ENCODE measurements around the gene CHST8.

Gene CHST8

GRCh38 chr19:33713194-33713593 lies 91.4 kb downstream of the CHST8 start:
- POLR2A ChIA-PET, result no interaction called here

DNA sequence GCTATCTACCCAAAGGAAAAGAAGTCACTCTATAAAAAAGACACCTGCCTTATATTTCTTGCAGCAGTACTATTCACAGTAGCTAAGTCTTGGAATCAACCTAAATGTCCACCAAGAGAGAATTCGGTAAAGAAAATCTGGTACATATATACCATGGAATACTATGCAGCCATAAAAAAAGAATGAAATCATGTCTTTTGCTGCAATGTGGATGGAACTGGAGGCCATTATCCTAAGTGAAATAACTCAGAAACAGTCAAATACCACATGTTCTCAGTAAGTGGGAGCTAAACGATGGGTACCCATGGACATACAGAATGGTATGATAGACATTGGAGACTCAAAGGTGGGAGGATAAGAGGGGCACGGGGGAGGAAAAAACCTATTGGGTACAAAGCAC lies 92.4 kb downstream of the CHST8 start:
- ChIA-PET CTCF (no interaction called here), POLR2A (no interaction called here)
- no peak for TF ChIP-seq ARNT (IDR thresholded peaks at IDR 0.05)
- TF ChIP-seq, protein P1, sequence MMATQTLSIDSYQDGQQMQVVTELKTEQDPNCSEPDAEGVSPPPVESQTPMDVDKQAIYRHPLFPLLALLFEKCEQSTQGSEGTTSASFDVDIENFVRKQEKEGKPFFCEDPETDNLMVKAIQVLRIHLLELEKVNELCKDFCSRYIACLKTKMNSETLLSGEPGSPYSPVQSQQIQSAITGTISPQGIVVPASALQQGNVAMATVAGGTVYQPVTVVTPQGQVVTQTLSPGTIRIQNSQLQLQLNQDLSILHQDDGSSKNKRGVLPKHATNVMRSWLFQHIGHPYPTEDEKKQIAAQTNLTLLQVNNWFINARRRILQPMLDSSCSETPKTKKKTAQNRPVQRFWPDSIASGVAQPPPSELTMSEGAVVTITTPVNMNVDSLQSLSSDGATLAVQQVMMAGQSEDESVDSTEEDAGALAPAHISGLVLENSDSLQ (IDR thresholded peaks at IDR 0.05), result no peak
- no peak for TF ChIP-seq CTBP1 (IDR thresholded peaks at IDR 0.05; ENCODE audit: borderline replicate concordance)
- TF ChIP-seq FOXA1 (IDR thresholded peaks at IDR 0.05), result no peak
- no peak for TF ChIP-seq TARDBP (IDR thresholded peaks at IDR 0.05)
- TF ChIP-seq HDGF (IDR thresholded peaks at IDR 0.05; ENCODE audit: borderline replicate concordance), result no peak
- no peak for TF ChIP-seq ELF4 (IDR thresholded peaks at IDR 0.05)
- TF ChIP-seq BHLHE40 (IDR thresholded peaks at IDR 0.05; ENCODE audit: borderline replicate concordance), result no peak
- TF ChIP-seq SUZ12 (IDR thresholded peaks at IDR 0.05), result no peak
- TF ChIP-seq ZNF384 (IDR thresholded peaks at IDR 0.05), result no peak
- no peak for TF ChIP-seq FOXK2 (IDR thresholded peaks at IDR 0.05)
- no peak for TF ChIP-seq FOXM1 (IDR thresholded peaks at IDR 0.05; ENCODE audit: borderline replicate concordance)
- no peak for TF ChIP-seq L3MBTL2 (conservative IDR thresholded peaks at IDR 0.05)
- TF ChIP-seq LEF1 (IDR thresholded peaks at IDR 0.05; ENCODE audit: borderline replicate concordance), result no peak
- TF ChIP-seq NFRKB (IDR thresholded peaks at IDR 0.05), result no peak
- no peak for TF ChIP-seq SP1 (IDR thresholded peaks at IDR 0.05)
- DNase-seq (ENCODE audit: extremely low spot score), result no peak

More at GRCh38 chr19:33713194-33713593, 91.4 kb downstream of the CHST8 start:
- CTCF ChIA-PET, result no interaction called here
- TF ChIP-seq FOXK2 (IDR thresholded peaks at IDR 0.05) (no peak), HDGF (IDR thresholded peaks at IDR 0.05; ENCODE audit: borderline replicate concordance) (no peak), CTBP1 (IDR thresholded peaks at IDR 0.05; ENCODE audit: borderline replicate concordance) (no peak), SP1 (IDR thresholded peaks at IDR 0.05) (no peak), ZNF384 (IDR thresholded peaks at IDR 0.05) (no peak), ELF4 (IDR thresholded peaks at IDR 0.05) (no peak), FOXM1 (IDR thresholded peaks at IDR 0.05; ENCODE audit: borderline replicate concordance) (no peak), SUZ12 (IDR thresholded peaks at IDR 0.05) (no peak), NFRKB (IDR thresholded peaks at IDR 0.05) (no peak), TARDBP (IDR thresholded peaks at IDR 0.05) (no peak), FOXA1 (IDR thresholded peaks at IDR 0.05) (no peak), BHLHE40 (IDR thresholded peaks at IDR 0.05; ENCODE audit: borderline replicate concordance) (no peak), L3MBTL2 (conservative IDR thresholded peaks at IDR 0.05) (no peak), LEF1 (IDR thresholded peaks at IDR 0.05; ENCODE audit: borderline replicate concordance) (no peak), ARNT (IDR thresholded peaks at IDR 0.05) (no peak)
- TF ChIP-seq, protein P1 (IDR thresholded peaks at IDR 0.05), result no peak
- DNase-seq (ENCODE audit: extremely low spot score), result no peak

- no peak for TF ChIP-seq NFRKB (IDR thresholded peaks at IDR 0.05)
- TF ChIP-seq FOXM1 (IDR thresholded peaks at IDR 0.05; ENCODE audit: borderline replicate concordance), result no peak
- TF ChIP-seq ARNT (IDR thresholded peaks at IDR 0.05), result no peak
- no peak for TF ChIP-seq LEF1 (IDR thresholded peaks at IDR 0.05; ENCODE audit: borderline replicate concordance)
- no peak for TF ChIP-seq CTBP1 (IDR thresholded peaks at IDR 0.05; ENCODE audit: borderline replicate concordance)
- TF ChIP-seq TARDBP (IDR thresholded peaks at IDR 0.05), result no peak
- no peak for TF ChIP-seq ZNF384 (IDR thresholded peaks at IDR 0.05)
- ChIA-PET POLR2A (no interaction called here), CTCF (no interaction called here)
- DNase-seq (ENCODE audit: extremely low spot score), result no peak
Observed at GRCh38 chr19:33715462-33715861, 93.7 kb downstream of the CHST8 start.

DNA sequence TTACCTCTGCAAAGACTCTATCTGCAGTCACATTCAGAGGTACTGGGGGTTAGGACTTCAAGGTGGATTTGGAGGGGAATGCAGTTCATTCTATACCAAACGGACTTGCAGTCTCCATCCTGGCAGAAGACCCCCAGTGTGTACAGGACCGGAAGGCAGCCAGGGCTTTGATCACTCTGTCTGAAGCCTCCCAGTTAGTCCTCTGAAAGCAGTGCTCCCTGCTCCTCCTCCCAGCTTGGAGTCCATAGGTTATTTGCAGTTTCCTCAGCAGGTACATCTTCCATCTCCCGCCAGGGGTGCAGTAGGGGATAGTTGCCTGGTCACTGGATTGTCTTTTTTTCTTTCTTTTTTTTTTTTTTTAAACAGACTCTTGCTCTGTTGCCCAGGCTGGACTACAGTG lies 96.1 kb downstream of the CHST8 start:
- ChIA-PET POLR2A (no interaction called here), CTCF (no interaction called here)
- no peak for DNase-seq (ENCODE audit: extremely low spot score)
- no peak for TF ChIP-seq SP1 (IDR thresholded peaks at IDR 0.05)
- no peak for TF ChIP-seq FOXK2 (IDR thresholded peaks at IDR 0.05)
- no peak for TF ChIP-seq BHLHE40 (IDR thresholded peaks at IDR 0.05; ENCODE audit: borderline replicate concordance)
- TF ChIP-seq ELF4 (IDR thresholded peaks at IDR 0.05), result no peak
- no peak for TF ChIP-seq HDGF (IDR thresholded peaks at IDR 0.05; ENCODE audit: borderline replicate concordance)
- no peak for TF ChIP-seq FOXA1 (IDR thresholded peaks at IDR 0.05)
- no peak for TF ChIP-seq TARDBP (IDR thresholded peaks at IDR 0.05)

DNA sequence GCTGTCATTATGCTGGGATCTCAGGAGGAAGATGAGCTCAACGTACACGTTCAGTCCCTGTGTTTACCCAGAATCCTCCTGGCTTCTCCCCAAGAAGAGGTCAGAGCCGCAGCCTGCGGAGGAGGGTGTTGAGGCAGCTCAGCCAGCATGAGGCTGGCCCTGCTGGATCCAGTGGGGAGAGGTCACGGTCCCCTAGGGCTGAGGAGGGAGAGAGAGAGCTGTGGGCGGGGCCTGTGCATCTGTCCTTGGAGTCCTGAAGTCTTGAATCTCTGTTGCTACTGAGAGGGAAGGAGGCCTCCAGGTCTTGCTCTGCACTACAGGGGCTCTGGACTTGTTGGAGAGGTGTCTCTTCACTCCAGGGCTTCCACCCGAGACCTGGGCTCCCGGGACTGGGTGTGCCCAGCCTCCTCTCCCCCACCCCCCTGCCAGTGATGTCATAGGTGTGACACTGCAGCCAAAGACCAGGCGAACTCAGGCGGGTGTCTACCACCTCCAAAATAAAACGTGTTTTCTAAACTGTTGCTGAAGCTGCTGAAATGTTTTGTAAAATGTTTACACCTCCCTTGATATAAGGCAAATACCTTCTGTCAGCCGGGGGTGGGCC lies 97.0 kb downstream of the CHST8 start:
- DNase-seq (ENCODE audit: extremely low spot score), result no peak
- ChIA-PET CTCF (interaction anchor here (0.6 kb wide), 1 partner anchor 928 kb away, joined by 3 read pairs; no protein-coding TSS in a partner anchor), POLR2A (no interaction called here)

More for the DNA sequence above, 97.0 kb downstream of the CHST8 start:
- TF ChIP-seq FOXM1 (IDR thresholded peaks at IDR 0.05; ENCODE audit: borderline replicate concordance) (no peak), L3MBTL2 (conservative IDR thresholded peaks at IDR 0.05) (no peak), CTBP1 (IDR thresholded peaks at IDR 0.05; ENCODE audit: borderline replicate concordance) (no peak), ZNF384 (IDR thresholded peaks at IDR 0.05) (no peak), FOXA1 (IDR thresholded peaks at IDR 0.05) (no peak), BHLHE40 (IDR thresholded peaks at IDR 0.05; ENCODE audit: borderline replicate concordance) (no peak), NFRKB (IDR thresholded peaks at IDR 0.05) (no peak), HDGF (IDR thresholded peaks at IDR 0.05; ENCODE audit: borderline replicate concordance) (no peak), TARDBP (IDR thresholded peaks at IDR 0.05) (no peak), FOXK2 (IDR thresholded peaks at IDR 0.05) (no peak), ARNT (IDR thresholded peaks at IDR 0.05) (no peak), LEF1 (IDR thresholded peaks at IDR 0.05; ENCODE audit: borderline replicate concordance) (no peak), ELF4 (IDR thresholded peaks at IDR 0.05) (no peak)
- TF ChIP-seq, protein P1 (IDR thresholded peaks at IDR 0.05), result no peak
